HG02763 (cell line): Measurements from ENCODE around the gene MAP3K4.

Source experiments
- ATAC-seq: cut with Tn5 transposase; IDR thresholded peaks from one replicate; pipeline ENCODE4 v1.9.1; 2021; ENCODE audit warnings: mild to moderate bottlenecking, moderate library complexity; ENCODE audit not compliant: unreplicated experiment

The MAP3K4 gene

DNA sequence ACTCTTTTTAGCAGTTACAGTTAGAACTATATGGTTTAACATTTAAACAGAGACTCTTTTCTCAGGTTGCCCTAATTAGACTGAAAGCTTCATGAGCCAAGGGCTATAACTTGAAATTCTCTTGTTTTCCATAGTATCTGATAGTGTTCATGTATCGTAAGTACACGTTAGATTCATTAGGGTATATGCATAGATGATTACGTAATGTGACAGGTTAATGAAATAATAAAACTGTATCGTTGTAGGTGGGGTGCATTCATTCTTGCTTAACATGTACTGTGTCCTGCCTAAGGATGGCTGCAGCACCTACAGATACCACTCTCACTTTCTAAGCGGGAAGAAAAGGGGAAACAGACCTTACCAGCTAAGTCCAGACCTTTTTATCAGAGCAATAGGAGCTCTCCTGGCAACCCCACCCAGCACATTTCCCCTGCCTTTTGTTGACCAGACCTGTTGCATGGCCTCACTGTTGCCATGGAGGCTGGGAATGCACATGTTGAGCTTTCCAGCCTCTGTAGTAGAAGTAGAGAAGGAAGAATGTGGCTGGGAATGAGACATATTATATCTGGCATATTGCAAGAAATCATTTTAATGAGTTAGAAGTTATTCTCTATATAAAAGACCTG, 83.0 kb downstream of the MAP3K4 start:
- no peak for ATAC-seq

GRCh38 chr6:161076181-161076677, 84.7 kb downstream of the MAP3K4 start:
- ATAC-seq, result no peak

DNA sequence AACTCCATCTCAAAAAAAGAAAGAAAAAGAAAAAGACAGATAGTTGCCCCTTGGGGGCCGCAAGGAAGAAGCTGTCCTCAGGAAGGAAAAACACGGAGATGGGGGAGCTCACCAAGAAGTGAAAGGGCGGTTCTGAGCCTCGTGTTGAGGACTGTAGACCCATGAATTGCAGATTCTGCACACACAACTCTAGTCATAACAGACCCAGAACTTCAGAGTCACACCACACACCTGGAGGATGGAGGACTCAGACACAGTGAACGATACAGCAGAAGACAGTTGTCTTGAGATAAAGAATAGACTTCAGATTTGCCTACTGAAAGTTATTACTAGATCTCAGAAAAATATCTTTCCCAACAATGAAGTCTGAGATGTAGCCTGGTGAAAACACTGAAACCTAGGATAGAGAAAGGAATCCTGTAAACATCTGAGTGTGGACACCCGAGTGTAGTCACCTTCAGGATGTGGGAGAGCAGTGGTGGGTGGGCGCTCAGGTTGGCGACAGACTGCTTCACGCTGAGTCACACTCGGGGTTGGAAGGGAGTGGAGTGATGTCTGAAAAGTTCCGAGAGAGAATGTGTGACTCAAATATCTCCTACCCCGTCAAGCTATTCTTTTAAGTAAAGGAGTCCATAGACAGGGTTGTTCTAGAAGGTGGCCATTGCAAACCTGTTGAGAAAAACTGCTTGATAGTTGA, 88.1 kb downstream of the MAP3K4 start:
- ATAC-seq, result no peak

DNA sequence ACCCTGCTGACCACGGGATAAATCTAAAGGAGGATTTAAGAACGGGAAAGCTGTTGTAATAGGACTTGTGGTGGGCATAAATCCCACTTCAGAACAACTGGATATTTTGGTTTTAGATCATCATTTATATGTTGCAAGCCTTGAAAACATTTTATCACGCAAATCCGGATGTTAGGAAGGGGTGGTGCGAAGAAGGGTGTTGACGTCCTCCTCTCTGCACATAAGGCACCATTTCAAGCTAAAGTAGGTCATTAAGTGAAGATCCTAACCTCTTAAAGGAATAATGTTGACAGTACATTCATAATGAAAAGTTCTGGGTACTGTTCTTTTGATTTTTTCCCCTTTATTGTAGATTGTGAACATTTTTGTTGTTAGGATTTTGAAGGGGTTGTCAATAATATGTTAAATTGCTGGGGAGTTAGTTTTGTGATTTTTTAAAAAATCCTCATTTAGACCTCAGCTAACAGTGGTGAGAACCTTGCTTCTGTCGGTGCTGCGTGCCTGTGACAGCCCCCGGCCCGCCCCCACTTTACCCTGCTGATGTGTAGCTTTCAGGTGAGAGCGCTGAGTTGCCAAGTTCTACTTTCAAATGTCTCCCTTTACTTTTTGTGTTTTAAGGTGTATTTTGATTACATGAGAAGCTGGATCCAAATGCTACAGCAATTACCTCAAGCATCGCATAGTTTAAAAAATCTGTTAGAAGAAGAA, 88.8 kb downstream of the MAP3K4 start:
- no peak for ATAC-seq

- no peak for ATAC-seq
These were observed 90.6 kb downstream of the MAP3K4 start for GRCh38 chr6:161082215-161082614.

DNA sequence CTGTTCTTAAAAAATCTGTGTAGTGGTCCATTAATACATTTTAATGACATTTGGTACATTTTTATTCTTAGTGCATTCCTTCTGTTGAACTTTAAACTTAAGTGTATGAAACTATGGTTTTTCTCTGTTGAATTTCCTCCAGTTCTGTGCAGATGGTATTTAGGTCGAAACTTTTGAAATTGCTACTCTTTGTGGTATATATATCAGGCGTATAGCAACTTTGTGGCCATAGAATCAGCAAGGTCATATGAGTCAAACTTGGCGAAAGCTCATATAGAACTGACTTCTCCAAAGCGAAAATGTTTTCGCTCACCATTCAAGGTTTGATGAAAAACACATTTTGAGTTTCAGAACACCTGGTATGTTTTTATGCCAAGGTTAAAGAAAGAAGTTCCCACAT, 93.7 kb downstream of the MAP3K4 start:
- ATAC-seq, result no peak

DNA sequence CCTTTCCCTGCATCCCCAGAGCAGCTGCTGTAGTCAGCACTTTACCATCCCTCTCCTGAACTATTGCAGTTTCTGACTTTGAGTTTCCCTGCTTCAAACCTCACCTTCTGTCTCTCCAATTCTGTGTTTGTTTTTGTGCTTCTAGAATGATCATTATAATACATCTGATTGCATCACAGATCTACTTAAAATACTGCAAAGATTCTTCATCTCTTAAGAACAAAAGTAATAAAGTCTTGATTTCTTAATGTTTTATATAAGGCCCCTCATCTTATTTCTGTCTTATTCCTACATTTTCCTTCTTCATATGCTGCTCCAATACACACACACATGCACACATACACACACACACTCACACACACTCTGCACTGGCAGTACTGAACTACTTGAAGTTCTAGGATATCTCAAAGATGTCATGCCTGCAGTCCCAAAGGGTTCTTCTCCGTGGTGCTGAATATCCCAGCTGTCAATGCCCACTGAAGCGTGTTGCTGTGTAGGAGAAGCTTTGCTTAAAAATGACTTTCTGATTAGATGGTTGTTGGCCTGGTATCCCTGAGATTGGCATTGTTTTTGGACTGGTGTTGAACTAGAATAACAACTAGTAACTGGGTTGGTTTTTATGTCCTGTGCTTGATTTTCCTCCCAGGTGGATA, 97.2 kb downstream of the MAP3K4 start:
- ATAC-seq, result no peak

DNA sequence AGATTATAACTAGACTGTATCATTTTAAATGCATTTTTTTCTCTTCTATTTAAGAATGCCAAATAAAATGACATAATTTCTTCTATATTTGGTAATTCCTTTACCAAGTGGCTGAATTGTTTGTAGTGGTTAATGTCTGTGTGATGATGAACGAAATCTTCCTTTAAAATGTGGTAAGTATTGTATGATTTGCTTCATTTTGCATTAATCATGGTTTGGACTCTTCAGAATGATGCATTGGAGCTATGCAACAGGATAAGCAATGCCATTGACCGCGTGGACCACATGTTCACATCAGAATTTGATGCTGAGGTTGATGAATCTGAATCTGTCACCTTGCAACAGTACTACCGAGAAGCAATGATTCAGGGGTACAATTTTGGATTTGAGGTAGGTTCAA, 99.6 kb downstream of the MAP3K4 start:
- no peak for ATAC-seq

DNA sequence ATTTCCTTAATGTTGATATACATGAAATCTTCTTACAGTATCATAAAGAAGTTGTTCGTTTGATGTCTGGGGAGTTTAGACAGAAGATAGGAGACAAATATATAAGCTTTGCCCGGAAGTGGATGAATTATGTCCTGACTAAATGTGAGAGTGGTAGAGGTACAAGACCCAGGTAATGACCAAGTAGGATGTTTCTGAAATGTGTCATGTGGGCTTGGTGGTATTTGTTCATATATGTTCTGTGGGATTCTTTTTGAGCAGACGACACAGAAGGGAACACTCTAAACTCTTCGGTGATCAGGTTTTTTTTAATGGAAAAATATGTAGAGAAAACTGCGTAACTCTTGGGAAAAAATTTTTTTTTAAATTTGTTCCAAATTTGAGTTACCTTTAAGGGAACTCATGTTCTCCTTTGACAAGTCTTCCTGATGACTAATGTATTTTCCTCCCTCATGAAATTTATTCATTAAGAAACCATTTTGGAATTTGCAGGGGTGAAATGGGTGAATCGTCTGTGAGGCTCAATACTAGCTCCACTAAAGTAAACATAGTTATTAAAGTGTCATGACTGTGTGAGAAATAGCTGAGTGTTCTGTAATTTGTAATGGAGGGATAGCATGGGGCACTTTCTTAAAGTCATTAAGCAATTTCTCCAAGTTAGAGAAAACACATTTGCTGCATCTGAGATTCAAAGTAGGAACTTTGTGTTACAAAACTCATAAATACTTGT, 100.6 kb downstream of the MAP3K4 start:
- ATAC-seq, result no peak

DNA sequence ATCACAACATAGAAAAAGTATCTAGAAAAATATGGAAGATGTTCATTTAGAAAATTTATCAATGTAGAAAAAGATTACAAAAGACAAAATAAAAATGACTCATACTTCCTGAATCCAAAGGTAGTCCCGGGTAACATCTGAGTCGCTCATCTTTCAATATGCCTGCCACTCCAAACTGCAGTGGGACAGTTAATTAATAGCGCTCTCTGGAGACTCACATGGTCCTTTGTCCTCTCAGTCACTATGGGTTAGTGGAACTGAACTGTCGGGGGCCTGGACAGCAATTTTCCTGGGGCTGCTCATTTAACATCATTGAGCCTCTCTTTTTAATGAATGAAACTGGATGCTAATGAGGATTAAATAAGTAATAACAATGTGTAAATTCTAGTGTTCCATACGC, 103.4 kb downstream of the MAP3K4 start:
- no peak for ATAC-seq

DNA sequence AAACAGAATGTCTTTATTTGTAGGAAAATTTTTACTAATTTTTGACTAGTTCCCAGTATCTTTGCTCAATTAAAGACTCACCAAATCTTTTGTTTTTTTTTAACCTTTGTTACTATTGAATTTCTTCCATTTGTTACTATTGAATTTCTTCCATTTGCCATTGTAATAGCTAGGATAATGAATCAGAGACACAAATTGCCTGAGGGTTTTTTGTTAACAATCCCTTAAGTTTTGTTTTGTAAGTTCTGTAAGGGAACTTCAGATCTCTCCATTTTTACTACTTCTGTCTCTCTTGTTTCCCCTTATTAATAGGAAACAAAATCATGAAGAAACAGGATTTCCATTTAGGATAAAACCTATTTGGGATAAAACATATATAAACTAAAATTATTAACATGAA, 104.3 kb downstream of the MAP3K4 start:
- no peak for ATAC-seq

DNA sequence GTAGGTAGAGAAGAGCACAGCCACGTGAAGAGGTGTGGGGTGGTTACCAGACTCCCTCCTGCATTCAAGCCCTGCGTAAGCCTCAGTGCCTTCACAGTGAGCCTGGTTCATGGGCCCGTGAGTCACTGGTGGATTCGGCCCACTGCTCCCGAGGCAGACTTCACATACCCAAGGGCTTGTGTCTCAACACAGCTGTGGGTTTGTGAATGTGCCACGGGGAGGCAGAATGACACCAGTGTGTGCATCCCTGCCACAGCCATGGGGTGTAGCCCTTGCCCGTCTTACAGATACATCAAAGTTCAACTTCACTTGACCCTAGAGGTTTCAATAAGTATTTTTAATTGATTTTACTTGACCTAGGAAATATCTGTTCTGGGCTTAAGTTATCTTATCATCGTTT, 108.5 kb downstream of the MAP3K4 start:
- ATAC-seq, result no peak

DNA sequence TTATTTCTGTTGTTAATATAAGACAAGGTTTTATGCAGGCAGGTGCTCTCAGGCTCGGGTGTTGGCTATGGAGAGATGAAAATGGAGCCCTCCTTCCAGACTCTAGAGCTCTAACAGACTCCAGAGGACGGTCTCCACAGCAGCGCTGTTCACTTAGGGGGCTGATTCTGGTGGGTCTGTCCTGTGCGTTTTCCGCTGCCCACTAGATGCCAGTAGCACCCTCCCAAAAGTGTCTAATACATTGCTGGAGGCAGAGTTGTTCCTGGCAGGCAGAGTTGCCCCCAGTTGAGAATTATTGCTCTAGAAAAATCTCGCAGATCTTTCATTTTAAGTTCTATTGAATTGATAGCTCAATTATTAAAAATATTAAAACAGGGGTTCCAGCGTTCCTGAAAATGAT, 109.9 kb downstream of the MAP3K4 start:
- ATAC-seq, result no peak

- no peak for ATAC-seq
These were observed 111.9 kb downstream of the MAP3K4 start for GRCh38 chr6:161103475-161103874.

DNA sequence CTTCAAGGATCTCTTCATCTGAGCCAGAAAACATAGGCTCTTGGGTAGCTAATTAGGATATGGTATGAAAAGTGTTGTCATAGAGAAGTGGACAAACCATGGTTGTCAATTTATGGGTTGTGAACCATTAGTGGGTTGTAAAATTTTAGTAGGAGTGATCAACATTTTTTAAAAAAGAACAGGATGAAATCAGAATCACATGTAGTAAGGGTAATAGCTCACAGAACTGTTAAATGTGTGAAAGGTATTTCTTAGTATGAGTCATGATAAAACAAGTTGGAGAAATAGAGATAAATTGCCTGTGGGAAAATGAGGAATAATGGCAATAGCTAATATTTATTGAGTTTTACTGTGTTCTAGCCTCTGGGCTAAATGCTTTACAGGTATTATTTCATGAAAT, 113.4 kb downstream of the MAP3K4 start:
- no peak for ATAC-seq

GRCh38 chr6:161105408-161105807, 113.8 kb downstream of the MAP3K4 start:
- ATAC-seq, result no peak

DNA sequence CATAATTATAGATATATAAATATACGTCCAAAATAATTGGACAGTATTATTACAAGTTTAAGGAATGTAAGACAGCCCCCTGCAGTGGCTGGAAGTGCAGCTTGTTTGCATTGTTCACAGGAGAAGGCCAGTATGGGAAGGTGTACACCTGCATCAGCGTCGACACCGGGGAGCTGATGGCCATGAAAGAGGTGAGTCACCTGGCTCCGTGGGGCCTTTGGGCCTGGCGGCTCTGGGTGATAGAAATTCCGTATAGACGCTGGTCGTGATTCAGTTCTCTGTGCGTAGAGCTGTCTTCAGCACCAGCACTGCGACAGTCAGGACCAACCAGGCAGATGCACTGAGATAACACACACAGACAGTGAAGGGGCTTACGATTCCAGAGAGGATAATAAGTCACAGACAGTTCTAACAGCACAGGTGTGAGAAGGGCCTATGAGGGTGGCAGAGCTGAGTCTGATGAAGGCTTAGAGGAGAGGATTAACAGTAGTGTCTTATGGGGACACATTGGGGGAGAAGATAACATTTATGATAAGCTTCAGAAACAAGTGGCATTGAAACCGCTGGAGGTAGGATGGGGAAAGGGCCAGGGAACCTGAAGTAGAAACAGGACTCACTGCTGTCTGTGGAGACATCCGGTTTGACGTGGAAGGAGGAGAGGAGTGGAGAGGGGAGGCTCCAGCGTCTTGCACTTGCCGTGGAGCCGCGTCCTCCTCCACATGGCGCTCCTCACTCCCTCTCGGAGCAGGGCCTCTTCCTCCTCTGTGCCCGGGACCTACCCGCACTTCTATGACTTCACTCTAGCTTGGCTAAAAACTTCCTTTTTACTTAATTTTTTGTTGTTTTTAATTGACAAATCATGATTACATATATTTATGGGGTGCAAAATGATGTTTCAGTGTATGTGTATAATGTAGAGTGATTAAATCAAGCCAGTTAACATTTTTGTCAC, 116.5 kb downstream of the MAP3K4 start:
- no peak for ATAC-seq

DNA sequence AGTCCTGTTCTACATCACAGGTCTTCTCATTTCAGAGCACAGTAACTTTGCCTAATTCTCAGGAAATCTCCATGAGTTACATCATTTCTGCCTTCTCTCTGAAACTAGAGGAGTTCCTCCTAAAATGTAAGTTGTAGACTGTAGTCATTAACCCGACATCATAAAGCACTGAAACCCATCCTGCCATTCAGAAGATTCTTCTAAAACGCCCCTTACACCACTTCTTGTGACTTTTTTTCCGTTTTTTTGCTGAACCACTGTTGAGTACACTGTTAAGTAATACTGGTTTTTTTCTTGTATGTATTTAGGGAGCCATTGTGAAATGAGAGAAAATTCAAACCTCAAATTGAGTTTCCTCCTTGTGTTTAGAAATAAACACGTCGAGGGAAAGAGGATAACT, 117.3 kb downstream of the MAP3K4 start:
- ATAC-seq, result no peak

GRCh38 chr6:161109366-161109765, 117.8 kb downstream of the MAP3K4 start:
- ATAC-seq, result no peak
